HG03521 (cell line): ENCODE measurements around the gene POLL.
"Not testable (repeated sequence)": the region's sequence is repeated elsewhere in the genome, so short reads cannot be mapped to it uniquely, and the experiment has no call there.

Experiments used
- ATAC-seq: cut with Tn5 transposase; IDR thresholded peaks from one replicate; pipeline ENCODE4 v1.9.1; 2021; ENCODE audit warnings: mild to moderate bottlenecking, moderate library complexity; ENCODE audit not compliant: unreplicated experiment

Gene POLL

DNA sequence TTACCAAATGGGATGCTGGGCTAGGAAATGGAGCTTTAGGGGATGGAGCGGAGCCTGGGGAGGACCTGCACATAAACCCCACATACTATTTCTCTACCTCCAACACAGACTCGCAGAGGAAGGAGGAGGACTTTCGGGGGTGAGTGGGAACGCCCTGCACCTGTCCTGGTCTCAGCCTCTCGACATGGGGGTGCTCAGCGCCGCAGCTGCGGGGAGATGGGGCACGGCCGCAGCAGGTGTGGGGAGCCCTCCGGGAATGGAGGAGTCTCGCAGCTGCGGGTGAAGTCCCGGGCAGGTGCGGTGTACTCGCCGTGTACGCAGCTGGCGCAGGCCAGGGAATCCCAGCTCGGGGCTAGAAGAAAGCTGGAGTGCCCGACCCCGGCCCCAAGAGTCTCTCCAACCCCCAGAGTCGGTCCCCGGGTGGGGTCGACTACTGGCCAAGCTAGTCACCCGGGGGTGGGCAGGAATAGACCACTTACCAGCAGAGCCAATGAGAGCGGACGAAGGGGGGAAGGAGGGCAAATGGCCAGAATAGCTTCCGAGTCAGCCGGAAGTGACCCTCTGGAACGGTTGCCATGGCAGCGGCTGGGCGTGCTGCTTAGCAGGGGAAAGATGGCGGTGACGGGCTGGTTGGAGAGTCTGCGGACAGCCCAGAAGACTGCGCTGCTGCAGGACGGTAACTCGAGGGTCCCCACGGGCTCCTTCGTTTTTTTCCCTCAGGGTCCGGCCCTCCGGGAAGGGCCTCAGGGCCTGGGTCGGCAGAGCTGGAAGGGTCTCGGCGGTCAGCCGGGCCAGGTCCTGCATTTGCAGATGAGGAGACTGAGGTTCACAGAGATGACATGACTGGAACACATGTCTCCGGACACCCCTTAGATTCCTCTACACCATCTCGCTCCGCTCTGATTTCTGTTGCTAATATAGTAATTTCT lies at the start of gene POLL, which contains the start of gene DPCD:
POLL (minus strand) TSS at position 533 of the 929 bp plus-strand sequence. CDS start 897 bp downstream, outside the sequence.
DPCD (plus strand) TSS at position 597 of the 929 bp plus-strand sequence; CDS start at position 613, 16 bp downstream.
- peak; percentile 93 for ATAC-seq

GRCh38 chr10:101633510-101633909 lies 45.5 kb upstream of the POLL start:
- ATAC-seq: not testable (repeated sequence)

- ATAC-seq: no peak
Observed at GRCh38 chr10:101631821-101632475, 43.9 kb upstream of the POLL start.

GRCh38 chr10:101630633-101630920 lies 42.5 kb upstream of the POLL start:
- ATAC-seq: no peak

DNA sequence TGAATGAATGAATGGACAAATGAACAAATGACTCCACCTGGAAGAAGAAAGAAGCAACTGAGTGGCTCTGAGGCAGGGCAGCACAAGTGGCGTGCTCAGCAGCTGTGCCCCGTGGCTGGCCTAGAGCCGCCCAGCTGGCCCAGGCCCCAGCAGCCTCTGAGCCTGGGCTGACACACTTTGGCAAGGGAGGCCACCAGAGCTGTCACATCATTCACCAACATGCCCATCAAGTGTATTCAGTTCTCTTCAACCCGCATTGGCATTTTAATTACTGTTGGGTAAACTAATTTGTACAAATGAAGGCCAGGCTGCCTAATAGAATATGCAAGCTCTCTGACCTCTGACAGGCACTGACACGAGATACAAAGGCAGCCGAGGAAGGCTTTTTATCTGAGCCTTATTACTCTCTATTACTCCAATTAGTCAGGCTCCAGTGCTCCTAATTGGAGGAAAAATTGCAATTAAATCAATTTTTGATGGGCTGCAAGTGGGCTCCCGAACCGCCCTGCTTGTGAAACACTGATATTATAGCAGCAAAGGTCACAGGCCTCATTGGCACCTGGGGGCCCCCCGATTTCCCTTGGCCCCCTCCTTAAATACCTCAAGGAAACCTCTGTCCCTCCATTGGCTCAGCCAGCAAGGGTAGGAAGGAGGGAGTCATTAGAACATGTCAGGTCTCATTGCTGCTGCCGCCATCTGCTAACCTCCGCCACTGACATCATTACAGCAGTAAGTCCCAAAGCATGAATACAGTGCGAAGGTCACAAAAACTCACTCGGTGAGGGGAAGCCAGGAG lies 42.0 kb upstream of the POLL start:
- no peak for ATAC-seq

- no peak for ATAC-seq
Observed at GRCh38 chr10:101625821-101626412, 37.9 kb upstream of the POLL start.

DNA sequence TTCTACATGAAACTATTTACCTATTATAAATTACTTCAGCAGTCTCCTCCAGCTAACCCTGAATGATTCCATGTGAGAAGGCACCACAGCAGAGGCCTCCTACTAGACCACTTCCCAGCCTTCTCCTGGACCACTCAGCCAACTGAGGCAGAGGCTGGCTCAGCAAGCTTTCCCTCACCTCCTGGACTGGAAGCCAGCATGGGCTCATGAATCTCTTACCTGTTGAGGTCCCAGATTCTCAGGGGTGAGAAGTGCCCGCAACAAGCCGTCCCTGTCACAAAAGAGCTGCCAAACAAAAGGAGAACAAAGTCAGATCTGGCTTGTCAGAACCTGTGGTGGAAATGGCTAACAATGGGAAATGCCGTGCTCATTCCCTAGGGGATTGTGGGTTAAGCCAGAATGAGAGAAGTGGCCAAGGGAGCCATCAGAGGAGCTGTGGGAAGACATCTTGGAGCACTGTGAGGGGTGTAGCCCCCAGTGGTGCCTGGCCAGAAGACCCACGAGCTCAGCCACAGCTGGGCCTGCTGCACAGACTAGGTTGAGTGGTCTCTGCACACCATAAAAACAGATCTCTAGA lies 36.6 kb upstream of the POLL start:
- ATAC-seq: no peak

DNA sequence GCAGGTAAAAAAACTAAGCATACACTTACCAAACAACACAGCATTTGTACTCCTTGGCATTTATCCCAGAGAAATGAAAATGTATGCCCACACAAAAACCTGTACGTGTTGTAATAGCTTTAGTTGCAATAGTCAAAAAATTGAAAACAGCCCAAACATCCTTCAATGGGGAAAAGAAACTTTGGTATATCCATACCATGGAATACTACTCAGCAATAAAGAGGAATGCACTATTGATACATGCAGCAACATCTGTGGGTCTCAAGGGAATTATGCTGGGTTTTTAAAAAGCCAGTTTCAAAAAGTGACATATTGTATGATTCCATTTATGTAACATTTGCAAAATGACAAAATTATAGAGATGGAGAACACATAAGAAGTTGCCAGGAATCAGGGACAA lies 35.5 kb upstream of the POLL start:
- no peak for ATAC-seq

DNA sequence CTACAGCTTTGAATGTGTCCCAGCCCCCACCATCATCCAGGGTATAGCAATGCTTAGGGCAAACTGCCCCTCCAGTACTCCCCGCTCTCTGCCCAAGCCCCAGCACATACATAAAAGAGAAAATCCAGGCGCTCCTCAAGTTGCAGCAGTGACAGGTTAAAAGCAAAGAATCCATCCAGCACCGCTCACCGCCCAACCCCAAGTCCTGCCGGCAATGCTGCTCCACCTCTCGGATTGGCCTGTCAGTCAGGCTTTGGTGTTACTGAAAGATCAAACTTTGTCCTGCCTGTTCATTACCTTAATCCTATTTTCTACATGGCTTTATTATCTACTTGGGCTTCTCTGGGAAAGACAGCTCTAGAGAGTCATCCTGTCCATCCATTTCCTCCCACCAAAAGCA lies 31.9 kb upstream of the POLL start:
- no peak for ATAC-seq

- no peak for ATAC-seq
Observed at GRCh38 chr10:101618871-101619270, 30.8 kb upstream of the POLL start.

- no peak for ATAC-seq
Observed at GRCh38 chr10:101617824-101618568, 29.9 kb upstream of the POLL start.

DNA sequence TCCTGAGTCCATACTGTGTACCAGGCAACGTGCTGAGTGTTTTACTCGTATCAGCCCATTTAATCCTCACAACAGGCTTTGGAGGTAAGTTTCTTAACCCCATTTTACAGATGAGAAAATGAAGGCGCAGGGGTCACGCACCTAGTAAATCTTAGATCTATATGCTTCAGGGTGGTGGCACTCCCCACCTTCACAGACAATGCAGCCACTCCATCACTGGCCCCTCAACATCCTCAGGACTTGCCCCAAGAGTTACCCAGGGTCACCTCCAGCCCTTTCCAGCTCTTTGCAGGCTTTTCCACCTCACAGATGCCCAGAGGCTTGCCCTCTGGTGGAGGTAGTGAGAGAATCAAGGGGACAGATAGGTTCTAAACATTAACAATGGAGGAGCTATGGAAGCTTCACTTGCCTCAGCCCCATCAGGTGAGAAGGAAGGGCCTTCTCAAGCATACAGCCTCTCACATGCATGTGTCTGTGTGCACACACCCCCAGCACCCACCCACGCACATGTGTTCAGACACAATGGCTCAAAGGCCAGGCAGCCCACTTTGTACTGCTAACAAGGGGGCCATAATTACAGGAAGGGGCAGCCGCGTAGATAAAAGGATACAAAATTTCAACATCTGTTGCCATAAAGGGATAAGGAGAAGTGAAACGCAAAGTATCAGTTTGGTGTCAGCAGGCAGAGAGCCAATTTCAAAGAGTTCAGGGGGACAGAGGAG lies 29.2 kb upstream of the POLL start:
- no peak for ATAC-seq

DNA sequence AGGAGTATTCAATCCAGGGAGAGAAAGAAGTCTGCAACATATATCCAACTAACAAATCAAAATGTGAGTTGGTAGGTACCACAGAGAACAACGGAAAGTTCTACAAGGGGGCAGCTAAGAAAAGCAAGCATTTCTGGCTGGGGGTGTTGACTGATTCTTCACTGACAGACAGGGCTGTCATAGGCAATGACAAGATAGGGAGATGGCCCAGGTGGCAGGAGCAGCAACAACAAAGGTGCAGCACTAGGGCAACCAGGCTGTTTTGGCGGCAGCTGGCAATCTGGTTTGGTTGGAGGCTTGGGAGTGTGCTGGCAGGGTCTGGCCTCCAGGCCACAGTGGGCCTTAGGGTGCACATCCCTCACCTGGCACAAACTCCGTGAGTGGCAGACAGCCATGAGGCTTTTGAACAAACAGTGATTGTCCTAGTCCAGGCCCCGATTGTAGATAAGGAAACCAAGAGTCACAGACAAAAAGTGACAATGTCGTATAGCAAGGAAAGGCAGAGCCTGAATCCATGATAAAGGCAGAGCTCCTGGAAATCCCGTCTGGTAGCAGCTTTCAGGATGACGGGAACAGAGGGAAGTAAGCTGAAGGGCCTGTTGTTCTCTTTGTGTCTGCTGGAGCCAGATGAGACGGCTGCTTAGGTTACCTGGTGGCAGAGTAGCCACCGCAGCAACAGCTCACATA lies 28.5 kb upstream of the POLL start:
- ATAC-seq: no peak

GRCh38 chr10:101615525-101616116 lies 27.6 kb upstream of the POLL start:
- no peak for ATAC-seq

DNA sequence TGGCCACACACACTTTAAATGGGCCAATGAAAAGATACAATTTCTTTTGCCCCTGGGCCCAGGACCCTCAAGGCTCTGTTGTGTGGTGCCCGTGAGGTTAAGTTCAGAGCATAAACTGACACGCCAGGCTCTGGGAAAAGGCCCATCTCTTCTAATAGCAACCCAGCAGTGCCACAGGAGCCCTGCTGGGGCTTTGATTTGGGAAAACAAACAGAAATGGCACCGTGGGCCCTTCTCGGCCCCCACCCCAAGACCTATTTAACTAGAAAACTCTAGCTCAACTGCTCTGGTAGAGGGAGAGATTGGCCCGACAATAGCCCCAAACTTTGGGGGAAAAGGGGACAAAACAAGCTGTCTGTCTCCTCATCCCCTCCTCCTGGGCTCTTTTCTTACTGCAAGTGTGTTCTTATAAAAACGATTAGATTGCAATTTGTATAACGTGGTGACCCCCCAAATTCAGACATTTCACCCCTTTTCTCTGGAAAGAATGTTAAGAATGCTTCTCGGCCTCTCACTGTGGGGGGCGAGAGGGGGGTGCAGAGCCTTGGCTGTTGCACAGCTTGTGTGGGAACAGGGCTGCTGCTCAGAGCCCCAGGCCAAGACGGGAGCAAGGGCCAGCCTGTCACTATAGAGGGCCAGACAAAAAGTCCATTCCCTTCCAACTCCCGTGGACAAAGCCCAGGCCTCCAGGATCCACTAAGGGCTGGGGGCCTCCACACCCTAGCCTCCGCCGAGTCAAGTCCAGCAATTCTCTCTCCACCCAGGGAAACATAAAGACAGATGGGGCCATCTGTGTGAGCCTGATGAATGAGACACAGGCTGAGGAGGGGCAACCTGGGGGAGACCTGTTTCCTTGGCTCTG lies 26.8 kb upstream of the POLL start:
- no peak for ATAC-seq

DNA sequence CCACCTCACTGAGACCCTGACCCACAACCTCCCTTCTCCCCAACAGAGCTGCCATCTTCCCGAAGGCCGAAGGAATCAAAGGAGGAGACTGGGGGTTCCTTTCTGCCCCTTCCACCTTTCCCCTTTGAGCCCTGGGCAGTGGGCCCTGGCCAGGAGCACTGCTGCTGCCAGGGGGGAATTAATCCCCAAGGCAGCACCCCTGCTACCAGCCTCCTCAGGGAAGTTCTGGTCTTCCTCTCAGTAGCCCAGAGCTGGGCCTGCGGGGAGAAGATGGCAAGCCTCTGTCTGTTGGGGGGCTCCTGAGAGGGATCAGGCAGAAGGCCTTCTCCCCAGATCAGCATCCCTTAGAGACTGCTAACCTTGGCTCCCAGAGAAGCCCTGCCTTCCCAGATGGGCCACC lies 25.6 kb upstream of the POLL start:
- no peak for ATAC-seq

- ATAC-seq: no peak
Observed at GRCh38 chr10:101612872-101613271, 24.8 kb upstream of the POLL start.
